ENCODE measurements around the gene TP53TG5.

- TF ChIP-seq CTCF (IDR thresholded peaks at IDR 0.05; ENCODE audit: low read depth, low read length) = no peak
- no peak for TF ChIP-seq EZH2phosphoT487 (IDR thresholded peaks at IDR 0.05; ENCODE audit: low read depth)
These were observed 45.6 kb upstream of the TP53TG5 start for GRCh38 chr20:45423700-45424099.
